Ecto neural progenitor cell (in vitro differentiated cells): Measurements from ENCODE around the gene GLO1.
"Not testable (repeated sequence)": the region's sequence is repeated elsewhere in the genome, so short reads cannot be mapped to it uniquely, and the experiment has no call there.

Experiments used
- DNase-seq: peaks from one replicate; pipeline ENCODE4 v3.0.0-alpha.2; 2018; ENCODE audit warnings: low spot score

GLO1 gene

DNA sequence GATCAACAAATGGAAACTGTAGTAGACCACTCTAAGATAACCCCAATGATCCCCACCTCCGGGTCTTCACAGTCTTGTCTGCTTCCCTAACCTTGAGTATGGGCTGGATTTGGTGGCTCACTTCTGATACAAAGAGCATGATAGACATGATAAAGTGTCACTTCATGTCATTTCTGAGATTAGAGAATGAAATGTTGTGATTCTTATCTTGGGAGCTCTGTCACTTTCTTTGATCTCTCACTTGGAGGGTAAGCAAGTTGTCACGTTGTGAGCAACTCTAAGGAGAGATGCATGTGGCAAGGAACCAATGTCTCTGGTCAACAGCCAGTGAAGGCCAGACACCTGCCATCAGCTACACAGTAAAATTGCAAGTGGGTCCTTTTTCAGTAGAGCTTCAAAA, 3.0 kb upstream of the GLO1 start:
- no peak for DNase-seq

DNA sequence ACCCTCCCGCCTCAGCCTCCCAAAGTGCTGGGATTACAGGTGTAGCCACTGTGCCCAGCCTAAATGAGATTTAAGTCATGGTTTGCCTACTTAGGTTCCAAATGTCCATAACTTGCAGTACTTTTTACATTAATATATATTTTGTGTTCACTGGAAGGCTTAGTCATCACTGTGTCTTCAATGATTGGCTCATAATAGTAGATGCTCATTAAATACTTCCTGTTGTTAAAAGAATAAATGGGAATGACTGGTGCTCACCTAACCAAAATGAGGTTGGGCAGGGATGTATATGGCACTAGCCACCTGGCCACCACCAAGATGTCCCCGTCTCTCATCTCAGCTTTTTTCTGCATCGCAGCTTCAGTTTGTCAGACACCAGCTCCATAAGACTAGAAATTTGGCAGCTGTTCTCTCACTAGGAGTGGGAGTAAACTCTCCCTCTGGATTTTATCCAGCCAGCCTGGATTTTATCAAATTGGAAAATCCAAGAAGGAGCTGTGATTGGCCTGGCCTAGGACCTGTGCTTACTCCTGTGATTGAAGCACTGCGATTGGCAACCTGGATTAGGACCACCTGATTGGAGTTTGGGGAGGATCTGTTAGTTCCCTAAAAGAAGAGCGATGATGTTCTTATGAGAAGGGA, 1.1 kb upstream of the GLO1 start:
- no peak for DNase-seq

DNA sequence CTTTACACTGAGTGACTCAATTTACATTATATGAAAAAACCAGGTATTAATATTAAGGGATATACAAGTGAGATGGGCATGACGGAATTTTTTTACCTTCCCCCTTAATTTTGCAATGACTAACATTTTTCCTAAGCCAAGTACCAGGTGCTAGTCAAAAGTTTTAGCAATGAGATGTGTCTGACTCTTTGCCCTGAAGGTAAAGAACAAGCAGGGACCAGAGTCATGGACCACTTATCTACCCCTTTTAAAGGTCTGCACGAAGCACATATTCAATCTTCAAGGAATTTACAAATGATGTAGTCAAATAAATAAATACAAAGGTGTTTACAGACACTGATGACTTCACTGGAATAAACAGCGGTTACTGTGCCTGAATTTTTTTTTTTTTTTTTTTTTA, 1.4 kb downstream of the GLO1 start:
- DNase-seq: no peak

GRCh38 chr6:38699702-38700101, 3.2 kb downstream of the GLO1 start:
- not testable (repeated sequence) for DNase-seq

DNA sequence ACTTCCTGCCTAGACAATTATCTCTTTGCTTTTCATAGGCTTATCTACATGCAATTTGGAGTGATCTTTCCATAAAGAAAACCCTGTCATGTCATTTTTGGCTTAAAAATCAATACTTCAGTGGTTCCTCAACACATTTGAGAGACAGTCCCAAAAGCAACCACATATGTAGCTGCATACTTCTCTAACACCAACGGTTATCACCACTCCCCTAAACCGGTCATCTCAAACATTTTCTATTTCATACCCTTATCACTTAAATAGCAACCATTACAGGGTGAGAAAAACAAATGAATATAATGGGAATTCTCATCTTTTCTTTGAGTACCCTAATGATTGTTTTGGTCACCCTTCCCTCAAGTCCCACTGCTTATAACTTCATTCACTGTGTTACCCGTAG, 5.1 kb downstream of the GLO1 start:
- DNase-seq: no peak

GRCh38 chr6:38696345-38696744, 6.6 kb downstream of the GLO1 start:
- no peak for DNase-seq

- DNase-seq: no peak
Observed at GRCh38 chr6:38695933-38696332, 7.0 kb downstream of the GLO1 start.

GRCh38 chr6:38695227-38695900, 7.6 kb downstream of the GLO1 start:
- DNase-seq: no peak

GRCh38 chr6:38688579-38689087, 14.3 kb downstream of the GLO1 start:
- DNase-seq: no peak

- no peak for DNase-seq
Observed at GRCh38 chr6:38687549-38687948, 15.4 kb downstream of the GLO1 start.

DNA sequence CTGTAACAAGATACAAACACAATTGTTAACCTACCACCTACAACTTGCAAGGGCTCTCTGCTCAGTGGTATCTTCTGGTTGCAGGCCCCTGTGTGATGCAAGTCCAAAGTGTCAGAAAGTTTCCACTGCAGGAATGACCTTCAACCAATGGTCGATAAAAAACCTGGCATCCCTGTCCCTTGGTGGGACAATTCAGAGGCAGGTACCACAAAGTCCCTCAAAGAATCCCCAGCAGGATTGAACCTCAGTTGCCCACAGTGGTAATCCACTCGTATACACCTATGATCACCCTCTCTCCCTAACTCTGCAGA, 15.9 kb downstream of the GLO1 start:
- DNase-seq: no peak

DNA sequence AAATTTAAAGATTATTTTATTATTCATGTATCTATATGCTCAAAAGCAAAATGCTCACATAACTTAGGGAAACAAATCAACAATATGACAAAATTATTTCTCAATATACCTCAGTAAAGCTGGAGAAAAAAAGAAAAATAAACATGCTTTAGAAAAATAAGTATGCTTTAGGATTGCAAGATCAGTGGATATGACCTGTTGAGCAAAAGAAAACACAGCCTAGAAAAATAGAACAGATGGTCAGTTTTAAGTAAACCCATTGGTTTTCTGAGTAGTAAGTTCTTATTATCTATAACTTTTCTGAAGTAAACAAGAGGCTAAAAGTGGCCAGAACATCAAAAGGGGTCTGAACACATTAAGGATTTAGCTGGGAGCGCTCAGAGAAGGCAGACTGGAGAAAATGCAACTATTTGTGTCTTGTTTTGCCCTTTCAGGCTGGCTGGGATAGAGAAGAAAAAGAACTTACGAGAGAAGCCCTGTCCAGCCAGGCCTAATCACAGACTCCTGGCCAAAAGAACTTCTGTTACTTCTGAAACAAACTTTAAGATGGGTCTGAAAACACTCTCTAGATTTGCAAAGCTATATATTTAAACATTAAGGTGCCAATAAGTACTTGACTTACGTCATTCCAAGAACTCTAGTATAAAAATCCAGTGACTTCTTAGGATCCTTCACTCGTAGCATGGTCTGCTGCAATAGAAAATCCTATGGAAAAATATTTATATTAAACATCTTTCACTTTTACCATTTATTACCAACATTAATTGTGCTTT, 16.5 kb downstream of the GLO1 start:
- no peak for DNase-seq

DNA sequence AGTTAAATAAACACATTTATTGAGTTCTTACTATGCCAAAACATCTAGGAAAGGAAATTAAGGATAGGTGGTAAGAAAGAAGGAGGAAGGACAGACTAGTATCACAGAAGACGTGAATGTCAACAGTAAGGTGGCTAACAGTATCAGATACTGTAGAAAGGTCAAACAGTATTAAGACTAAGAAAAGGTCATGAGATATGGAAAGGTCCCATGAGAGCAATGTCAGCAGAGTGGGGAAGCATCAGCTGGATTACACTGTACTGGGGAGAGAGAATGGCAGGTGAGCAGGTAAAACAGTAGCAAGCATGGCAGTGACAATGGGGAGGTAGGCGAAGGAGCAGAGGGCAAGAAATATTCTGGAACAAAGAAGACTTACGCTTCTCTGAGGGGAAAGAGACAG, 18.0 kb downstream of the GLO1 start:
- no peak for DNase-seq

- no peak for DNase-seq
Observed at GRCh38 chr6:38684237-38684636, 18.7 kb downstream of the GLO1 start.

- DNase-seq: no peak
Observed at GRCh38 chr6:38681850-38682249, 21.1 kb downstream of the GLO1 start.

DNA sequence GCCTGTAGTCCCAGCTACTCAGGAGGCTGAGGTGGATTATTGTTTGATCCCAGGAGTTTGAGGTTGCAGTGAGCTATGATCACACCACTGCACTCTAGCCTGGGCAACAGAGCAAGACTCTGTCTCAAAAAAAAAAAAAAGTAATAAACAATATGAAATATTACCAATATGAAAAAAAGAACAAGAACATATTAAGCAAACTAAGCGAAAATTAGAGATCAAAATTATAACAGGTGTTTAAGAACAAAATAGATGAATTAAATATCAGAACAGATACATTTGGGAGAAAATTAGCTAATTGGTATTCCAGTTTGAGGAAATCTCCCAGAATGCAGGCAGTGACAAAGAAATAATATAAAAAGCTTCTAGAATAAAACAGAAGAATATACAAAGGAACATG, 23.3 kb downstream of the GLO1 start:
- DNase-seq: no peak

GRCh38 chr6:38678178-38678760, 24.7 kb downstream of the GLO1 start:
- DNase-seq: no peak

DNA sequence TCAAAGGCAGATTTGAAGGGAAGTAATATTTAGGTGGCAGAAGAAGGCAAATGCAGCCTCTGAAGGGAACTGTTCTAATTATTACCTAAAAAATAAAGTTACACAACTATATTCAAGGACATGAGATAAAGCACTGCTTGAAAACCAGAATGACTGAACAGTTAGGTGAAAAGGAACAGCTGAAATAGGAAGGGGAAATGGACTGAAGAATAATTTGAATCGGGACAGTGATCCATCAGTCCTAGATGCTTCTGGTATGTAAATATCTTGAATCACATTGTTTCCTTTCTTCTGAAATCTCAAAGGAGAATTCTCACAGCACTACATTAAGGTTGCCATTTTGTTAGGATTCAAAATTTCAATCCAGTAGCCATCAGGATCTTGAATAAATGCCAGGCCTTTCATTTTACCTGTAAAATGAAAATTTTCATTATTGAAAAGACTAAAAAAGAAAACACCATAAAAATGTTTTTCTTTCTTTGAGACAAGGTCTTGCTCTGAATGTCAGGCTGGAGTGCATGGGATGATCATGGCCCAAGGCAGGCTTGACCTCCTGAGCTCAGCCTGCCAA, 25.9 kb downstream of the GLO1 start:
- no peak for DNase-seq

DNA sequence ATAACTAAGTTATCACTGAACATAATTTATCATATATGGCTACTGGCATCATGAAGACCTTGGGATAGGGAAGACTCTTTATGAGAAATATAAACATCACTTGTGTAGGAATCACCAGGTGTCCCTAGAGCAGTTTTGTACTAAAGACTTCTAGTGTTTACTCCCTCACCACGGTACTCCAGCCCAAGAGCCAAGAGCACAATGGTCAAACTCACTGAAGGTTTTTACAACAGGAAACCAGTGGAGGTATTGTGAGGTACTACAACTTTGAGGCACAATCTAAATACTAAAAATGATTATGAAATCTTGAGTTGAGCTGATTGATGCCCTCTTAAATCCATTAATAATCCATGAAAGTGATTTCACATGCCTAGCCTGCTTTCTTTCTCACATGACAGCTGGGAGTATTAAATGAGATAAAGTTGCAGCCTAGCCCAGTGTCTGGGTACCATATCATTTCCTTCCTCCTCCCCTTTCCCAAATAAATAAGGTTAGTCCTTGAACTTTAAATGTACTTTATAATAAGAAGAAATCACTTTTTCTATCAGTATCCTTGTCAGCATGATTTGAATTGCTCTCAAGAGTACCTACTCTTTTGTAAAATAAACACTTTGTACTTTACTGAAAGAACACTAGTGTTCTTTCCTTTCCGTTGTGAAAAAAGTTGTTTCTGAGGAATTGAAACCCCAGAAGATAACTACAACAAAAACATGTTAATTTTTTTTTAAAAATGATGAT, 26.5 kb downstream of the GLO1 start:
- DNase-seq: no peak

DNA sequence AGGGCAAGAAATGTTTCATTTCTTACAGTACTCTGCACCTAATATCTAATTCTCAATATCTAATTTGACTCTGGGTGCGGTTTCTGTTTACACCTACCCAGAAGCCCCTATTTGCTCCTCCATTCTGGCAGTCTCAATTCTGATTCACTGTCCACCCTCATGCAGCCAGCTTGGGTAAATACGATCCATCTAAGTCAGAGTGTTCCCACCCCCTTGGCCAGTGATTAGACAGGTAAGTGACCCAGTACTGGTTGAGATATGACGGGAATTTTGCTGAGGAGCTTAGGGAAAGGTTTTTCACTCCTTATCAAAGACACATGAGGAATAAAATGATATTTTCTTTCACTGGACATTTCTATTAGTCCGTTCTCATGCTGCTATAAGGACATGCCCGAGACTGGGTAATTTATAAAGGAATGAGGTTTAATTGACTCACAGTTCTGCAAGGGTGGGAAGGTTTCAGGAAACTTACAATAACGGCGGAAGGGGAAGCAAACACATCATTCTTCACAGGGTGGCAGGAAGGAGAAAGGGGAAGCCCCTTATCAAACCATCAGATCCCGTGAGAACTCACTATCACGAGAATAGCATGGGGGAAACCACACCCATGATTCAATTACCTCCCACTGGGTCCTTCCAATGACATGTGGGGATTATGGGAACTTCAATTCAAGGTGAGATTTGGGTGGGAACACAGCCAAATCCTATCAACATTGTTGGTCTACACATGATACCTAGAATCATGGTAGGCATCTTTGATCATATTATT, 29.4 kb downstream of the GLO1 start:
- DNase-seq: no peak

DNA sequence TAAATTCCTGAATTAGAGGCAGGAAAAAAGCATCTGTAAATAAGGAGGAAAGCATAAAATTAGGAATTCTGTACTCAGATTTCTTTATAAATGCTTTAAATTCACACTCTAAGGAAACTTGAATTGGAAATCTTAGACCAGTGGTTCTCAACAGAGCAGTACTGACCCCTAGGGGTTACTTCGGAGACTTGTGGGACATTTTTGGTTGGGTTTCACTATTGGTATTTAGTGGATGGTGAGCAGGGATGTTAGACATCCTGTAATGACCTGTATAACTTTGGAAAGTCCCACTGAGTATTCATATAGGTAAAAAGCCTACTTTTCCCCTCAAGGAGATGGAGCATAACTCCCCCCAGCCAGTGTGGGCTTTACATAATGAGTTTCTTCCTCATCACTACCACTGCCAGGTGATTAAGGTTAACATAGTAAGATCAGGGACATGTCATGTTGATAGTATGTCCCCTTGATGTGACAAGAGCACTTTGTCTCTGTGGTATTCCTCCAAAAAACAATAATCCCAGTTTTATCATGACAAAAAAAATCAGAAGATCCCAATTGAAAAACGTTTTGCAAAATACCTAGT, 31.0 kb downstream of the GLO1 start:
- no peak for DNase-seq
